Astrocyte of the hippocampus (primary cell): ENCODE results near the gene HS3ST3B1.
A peak's percentile ranks its signal among the peaks of the same experiment; 100 is the strongest.

ENCODE experiments used
- DNase-seq: peaks from one replicate; pipeline ENCODE4 v3.0.0; 2011; ENCODE audit warnings: low read depth, low spot score

HS3ST3B1 gene

DNA sequence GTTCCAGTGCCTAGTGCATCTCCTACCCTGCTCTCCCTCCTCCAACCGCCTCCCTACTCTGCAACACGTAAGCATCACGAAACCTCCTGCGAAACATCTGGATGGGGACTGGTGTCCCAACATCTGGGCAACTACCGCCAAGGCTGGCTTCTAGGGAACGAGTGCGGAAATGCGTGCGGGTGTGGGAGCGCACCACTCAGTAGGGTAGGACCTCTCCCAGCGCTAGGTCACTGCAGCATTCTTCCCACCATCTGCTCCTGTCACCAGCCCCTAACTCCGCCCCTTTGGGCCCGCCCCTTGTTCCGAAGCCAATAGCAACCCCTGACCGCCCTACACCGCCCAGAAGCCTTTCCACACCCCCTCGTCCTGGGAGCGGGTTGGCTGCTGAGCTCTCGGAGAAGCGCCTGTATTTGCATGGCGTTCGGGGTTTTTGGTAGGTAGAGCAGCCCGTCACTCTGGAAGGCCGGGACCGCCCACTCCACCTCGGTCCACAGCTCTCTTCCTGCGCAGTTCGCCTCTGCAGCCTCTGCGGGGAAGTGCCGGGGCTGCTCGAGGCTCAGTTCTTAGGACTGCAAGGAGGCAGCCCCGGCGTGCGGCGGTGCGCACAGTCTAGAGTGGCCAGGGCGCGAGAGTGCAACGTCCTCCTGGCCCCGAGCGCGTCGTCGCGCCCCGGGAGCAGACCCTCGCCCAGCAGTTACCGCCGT lies at the start of gene HS3ST3B1:
HS3ST3B1 (plus strand) TSS at position 507 of the 704 bp plus-strand sequence. CDS start 438 bp downstream, outside the sequence.
- peak; percentile 100 for DNase-seq

DNA sequence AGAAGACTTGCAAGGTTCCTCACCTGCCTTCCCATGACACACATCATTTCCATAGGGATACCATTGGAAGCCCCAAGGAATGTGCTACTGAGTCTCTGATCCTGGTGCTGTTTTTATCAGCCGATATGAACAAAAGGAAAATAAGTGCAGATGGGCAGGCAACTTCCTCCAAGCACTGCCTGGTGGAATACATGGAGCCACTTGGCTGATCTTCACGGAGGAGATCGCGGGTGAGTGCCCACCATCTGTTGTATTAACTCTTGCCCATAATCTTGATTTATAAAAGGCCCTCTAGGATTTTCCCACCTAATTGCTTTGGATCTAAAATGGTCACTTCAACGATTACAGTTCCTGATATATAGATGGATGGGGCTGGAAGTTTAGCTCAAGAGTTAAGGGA lies 39.5 kb upstream of the HS3ST3B1 start:
- DNase-seq = no peak

DNA sequence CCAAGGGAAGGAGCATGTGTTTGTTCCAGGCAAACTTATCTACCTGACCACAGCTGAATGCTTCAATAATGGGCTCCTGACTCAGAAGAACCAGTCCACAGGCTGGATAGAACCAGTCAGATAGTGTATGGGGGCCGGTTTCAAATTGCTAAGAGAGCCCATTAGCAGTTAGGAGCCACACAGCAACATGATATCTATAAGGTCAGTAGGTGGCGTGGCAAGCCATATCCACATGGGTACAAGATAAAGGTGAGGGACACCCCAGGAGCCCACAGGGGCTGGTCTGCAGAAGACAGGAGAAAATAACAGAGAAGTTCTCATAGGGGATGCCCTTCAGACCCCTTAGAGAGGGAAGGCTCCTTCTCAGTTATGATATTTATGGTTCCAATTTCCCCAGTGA lies 32.6 kb upstream of the HS3ST3B1 start:
- no peak for DNase-seq

DNA sequence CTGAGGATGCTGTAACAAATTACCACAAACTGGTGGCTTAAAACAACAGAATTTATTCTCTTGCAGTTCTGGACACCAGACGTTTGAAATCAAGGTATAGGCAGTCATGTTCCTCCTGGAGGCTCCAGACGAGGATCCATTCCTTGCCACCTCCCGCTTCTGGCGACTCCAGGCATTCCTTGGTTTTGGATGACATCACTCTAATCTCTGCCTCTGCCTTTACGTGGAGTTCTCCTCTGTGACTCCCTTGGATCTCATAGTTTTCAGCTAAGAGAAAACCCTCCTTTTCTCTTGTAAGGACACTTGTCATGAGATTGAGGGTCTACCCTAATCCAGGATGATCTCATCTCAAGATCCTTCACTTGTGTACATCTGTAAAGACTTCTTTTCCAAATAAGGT lies 31.4 kb upstream of the HS3ST3B1 start:
- no peak for DNase-seq

DNA sequence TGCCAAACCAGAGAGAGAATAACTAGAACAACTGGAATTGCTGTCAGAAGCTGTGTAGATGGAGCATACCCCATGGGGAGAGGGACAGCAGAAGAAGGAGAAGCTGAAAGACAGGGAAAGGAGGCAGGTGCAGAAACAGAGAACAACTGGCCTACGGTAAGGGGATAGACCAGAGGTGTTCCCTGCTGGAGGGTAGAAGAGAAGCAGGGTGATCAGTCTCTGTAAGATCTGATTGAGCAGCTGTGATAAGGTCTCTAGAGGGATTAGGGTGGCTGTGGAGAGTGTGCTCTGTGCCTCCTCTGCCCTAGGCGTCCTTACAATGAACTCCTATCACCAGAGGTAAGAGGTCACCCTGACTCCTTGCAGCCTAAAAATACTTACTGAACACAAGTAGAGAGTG lies 30.4 kb upstream of the HS3ST3B1 start:
- DNase-seq = no peak

DNA sequence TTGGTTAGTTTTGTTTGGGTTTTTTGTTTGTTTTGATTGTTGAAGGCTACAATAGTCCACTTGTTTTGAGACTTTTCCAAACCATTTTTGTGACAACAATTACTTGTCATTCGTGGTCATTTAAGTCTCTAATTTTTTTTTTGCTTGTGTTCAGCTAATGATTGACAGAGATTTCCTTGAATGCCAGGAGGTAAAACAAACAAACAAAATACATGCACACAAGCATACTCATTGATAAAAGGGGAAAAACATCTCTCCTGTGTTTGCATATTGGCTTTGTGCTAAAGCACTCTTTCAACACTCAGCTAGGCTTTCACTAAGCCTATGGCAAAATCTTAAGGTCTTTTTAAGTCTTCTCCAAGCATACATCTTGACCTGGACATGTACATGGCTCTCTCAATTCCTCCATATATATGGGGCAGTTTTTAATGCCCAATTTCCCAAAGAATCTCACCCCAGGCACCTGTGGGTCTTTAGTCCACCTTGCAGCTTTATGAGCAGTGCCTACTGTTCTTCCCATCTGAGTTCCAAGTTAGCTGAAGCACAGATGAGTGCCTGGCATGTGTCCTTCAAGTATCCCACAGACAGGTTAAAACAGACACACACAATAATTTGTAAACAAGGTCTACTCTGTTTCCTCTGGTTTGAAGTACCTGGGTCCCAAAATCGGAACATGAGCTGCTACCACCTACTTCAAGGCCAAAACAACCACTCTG lies 24.2 kb upstream of the HS3ST3B1 start:
- DNase-seq = no peak

DNA sequence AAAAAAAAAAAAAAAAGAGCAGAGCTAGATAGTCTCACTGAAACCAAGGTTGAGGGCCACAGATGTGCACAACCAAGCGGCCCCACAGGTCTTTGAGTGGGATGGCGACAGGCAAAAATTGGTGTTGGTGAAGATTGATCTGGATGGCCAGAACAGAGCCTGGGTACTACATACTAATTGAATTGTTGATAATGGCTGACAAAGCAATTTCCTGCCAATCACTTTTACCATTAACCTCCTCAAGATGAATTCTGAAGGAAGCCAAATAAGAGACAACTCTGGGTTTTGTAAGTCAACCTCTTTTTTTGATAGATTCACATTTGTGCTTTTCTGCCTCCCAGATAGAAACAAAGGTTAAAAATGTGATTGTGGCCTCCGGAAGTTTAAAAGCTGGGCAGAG lies 19.4 kb upstream of the HS3ST3B1 start:
- DNase-seq = no peak

DNA sequence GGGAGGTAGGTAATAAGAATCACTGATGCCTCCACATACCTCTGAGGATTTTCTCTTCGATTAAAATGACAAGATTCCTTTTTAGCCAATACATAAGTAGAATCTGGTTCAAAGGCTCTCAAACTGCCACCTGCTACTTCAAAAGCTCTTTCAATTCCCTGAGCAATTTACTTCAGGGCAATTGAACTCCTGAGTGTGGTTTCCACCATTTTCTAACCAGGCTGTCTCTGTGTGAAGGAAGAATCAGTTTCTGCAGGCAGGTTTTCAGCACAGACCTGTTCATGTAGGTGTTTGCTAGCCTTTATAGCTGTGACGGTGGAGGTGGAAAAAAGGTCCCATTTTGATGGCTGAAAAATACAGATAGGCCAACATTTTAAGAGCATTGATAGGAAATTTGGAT lies 18.2 kb upstream of the HS3ST3B1 start:
- no peak for DNase-seq

DNA sequence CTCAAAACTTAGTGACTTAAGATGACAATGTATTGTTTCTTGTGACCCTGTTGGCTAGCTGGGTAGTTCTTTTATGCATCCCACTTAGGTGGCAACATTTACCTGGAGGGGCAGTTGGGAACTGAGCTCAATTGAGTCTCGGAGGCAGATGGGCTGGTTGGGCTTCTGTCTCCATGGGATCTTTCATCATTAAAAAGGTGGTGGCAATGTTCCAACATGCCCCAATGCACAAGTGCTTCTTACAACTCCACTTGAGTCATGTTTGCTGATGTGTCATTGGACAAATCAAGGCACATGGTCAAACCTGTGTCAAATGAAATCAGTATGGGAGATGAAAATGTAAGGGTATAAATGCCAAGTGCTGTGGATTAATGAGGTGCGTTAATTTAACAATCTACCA lies 11.7 kb upstream of the HS3ST3B1 start:
- no peak for DNase-seq

DNA sequence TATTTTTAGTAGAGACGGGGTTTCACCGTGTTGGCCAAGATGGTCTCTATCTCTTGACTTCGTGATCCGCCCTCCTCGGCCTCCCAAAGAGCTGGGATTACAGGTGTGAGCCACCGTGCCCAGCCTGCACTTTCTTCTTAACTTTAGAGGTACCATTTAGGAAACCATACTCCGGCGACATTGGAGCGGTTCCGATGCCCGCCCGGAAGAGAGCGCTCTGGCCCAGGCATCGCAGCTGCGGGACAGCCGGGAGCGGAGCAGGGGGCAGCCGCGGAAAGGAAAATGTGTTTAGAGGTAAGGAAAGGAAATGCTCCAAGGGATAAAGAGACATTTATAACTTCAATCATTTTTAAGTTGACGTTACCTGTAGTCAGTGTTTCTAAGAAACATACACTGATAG lies 6.0 kb upstream of the HS3ST3B1 start:
- no peak for DNase-seq

DNA sequence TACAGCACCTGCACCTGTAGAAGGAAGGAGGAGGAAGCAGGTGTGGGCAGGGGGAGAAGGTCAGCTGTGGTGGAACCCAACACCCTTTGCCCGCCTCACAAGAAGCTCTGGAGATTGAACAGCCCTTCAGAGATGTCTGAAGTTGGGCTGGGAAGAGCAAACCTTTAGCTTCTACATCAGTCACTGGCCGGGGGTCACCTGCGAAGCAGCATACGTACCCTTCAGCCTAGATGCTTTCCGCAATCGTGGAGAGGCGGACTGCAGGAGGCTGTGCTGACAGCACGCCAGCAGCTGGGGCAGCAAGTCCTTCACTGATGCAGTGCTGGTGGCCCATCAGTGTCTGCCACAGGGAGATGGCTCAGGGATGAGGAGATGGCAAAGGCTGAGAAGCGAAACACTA lies 5.2 kb upstream of the HS3ST3B1 start:
- no peak for DNase-seq

DNA sequence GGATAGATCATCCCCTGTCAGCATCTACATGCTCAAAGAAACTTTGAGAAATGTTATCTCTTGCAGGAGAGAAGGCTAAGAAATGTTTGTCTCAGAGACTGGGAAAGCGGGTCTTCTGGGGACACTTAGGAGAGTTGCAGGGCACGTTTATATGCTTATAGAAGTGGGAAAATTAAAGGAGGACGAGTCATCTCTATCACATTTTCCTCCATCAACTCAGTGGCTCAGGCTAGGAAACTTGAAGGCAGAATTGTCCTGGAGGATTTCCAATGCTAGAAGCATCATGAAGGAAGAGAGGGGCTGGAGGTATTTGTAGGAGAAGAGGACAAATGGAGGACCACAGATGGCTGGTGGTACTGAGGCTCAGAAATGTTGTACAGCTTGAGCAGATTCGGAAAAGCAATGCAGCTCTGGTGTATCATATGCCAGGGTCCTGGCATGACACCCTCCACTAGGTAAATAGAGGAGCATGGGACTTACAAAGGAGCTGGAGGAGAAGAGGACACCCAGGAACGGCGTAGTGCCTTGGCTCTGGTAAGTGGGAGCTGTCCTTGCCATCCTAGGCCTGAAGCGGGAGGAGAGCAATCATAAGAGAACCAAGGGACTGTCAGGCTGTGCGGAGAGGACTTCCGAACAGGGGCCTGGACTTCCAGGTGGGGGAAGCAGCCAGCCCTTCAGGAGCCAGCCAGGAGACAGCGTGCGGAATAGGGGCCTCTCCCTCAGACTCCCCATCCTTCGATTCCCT lies 4.5 kb upstream of the HS3ST3B1 start:
- no peak for DNase-seq

DNA sequence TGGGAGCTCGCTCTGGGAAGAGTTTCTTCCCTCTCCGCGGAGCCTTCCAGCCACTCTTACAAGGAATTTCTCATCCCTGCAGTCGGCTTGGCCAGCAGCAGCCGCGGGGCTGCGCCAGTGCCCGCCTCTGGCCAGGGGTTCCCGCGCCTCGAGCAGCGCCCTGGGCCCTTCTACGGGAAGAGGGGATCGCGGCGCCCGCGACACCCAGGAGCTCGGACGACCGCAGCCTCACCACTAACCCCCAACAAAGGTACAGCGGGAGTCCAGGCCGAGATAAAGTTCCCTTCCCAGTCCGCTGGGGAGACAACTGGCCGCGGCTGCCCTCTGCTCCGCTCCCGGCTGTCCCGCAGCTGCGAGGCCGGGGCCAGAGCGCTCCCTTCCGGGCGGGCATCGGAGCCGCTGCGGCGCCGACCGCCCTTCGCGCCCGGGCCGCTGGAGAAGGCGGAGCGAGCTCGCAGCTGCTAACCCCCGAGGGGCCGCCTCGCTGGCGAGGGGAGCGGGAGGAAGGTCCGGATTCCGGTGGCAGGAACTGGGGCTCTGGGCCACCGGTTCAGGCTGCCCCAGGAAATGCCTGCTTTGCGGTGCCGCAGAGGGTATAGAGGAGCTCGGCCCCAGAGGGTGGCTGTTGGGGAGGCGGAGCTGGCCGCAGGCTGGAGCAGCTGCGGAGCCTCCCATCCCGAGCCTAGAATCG lies 3.6 kb upstream of the HS3ST3B1 start:
- DNase-seq = peak; percentile 84

DNA sequence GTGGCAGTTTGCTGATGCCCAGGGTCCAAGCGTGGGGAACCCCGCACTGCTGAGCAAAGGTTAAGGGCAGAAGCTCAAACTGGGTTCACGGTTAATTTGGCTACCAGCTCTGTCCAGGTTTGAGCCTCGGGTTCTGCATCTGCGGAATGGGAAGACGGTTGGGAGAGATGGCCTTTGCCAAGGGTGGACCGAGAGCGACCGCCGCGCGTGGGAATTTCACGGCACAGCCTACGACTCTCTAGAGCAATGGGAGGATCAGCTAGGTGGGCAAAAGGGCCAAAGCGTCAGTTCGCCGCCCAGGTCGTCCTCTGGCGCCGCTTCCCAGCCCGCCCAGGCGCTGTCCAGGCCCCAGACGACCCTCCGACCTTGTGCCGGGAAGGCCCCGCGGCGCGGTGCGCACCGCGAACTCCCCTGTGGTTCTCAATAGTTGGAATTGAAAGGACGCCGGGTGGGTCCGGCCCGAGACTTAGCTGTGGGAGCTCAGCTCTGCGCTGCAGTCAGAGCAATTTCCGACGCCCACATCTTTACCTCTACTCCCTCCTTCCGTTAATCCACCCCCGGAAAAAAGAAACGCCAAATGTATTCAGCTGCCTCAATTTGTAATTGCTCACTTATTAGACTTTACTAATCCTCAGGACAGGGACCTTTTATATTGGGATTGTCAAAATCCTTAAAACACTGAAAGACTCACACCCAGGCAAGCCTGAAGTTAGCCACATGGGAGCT lies 2.5 kb upstream of the HS3ST3B1 start:
- peak; percentile 35 for DNase-seq

DNA sequence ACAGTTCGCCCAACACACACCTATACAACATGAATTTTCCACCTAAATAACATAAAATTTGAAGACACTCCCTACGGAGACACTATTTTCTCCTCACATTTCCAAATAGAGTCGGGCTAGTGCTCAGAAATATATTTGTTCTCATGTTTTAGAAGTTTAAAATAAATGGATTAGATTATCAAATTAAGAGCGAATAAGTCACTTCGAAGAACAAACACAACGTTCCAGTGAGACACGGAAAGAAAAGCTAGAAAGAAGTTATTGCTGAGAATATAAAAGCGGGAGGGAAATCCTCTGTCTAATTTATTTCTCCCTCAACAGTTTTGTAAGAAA lies 2.0 kb upstream of the HS3ST3B1 start:
- DNase-seq = no peak

DNA sequence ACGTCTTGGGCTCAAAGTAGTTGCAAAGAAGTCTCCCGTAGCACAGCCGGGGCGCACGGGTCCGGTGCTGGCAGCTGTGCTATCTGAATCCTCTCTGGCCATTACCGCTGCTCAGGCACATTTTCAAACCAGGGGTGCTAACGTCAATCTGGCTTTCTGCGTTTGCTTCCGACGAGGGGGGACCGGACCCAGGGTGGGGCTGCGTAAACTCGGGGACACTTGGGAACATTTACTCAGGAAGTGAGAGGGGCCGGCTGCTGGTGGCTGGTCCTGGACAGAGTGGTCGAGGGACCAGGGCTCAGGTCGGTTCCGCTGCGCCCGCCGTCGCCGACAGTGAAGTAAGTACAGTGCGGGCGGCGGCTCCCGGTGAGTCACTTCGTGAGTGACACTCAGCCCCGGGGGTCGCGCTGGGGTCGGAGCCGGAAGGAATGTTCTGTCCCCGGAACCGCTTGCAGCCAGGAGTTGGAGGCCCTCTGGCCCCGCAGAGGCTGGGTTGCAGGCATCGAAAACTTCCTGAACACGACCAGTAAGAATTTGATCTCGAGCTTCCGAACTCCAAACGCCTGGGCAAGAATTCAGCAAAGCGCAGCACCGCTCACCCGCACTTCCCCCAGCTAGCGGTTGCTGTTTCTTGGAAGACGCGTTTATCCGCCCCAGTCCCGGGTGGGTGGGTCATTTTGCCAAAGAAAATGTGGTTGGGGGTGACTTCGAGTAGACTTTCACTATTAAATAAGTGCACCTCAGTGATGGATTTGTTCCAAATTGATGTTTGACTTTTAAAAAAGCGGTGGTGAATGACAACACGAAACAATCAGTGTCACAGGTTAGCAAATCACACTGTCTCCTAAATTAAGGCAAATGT lies 1.4 kb upstream of the HS3ST3B1 start:
- DNase-seq = peak; percentile 65

DNA sequence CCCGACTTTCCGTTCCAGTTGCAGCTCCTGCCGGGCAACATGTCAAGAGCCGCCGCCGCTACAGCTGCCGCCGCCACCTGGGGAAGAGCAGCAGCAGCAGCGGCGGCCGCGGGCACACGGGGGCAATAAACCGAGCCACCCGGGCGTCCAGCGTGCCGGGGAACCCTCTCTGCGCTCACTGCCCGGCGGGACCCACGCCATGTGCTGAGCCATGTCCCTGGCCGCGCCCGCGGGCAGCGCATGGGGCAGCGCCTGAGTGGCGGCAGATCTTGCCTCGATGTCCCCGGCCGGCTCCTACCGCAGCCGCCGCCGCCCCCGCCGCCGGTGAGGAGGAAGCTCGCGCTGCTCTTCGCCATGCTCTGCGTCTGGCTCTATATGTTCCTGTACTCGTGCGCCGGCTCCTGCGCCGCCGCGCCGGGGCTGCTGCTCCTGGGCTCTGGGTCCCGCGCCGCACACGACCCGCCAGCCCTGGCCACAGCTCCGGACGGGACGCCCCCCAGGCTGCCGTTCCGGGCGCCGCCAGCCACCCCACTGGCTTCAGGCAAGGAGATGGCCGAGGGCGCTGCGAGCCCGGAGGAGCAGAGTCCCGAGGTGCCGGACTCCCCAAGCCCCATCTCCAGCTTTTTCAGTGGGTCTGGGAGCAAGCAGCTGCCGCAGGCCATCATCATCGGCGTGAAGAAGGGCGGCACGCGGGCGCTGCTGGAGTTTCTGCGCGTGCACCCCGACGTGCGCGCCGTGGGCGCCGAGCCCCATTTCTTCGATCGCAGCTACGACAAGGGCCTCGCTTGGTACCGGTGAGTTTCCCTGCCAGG lies 604 bp downstream of the HS3ST3B1 start:
- DNase-seq = no peak

DNA sequence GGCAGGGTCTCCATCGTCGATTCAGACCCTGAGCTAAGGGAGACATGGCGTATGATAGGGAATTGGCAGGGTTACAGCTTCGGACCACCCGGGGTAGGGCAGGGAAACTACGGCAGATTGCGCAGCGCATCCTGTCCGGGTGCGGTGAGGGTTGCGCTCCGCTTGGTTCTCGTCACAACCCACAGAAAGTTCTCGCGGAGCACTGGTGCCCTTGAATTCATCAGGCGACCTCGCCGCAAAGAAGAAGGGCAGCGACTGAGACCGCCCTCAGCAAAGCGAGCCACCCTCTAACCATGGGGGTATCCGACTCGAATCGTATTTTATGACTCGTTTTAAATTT lies 1.2 kb downstream of the HS3ST3B1 start:
- DNase-seq = peak; percentile 68

DNA sequence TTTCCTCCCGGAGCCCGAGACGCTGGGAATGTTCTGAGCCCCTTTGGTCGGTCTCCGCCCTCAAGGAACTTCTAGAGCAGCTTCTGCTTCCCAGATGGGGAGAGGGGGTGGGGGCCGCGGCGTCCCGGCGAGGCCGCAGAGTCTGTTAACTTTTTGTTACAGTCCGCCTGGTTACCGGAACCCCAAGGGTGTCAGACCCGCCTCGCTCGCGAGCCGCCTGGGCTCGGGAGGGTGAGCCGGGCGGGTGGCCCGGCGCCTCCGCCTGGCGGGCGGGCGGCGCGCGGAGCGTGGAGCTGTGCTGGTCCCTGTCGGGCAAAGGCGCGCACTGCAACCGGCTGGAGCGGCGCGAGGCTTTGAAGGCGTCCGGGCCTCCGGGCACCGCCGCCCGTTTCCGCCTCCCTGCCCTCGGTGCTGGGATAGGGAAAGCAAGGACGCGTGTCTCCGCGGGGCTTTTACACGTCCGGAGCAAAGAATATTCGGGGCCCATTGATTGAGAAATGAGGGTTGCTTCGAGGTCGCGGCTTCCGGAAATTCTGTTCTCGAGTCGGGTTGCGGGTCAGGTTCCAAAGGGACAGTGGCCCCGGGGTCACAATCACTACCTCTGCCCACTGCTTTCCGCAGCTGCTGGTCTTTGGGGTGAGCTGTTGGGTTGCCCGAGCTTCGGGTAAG lies 1.7 kb downstream of the HS3ST3B1 start:
- DNase-seq = peak; percentile 96
